ENCODE results near the gene CCDC33.

The CCDC33 gene

GRCh38 chr15:74378848-74379247 lies 142.7 kb downstream of the CCDC33 start:
- peaks cover 0 to 33% (median 7%) of the 10 kb centered on the region in 3 experiments for H3K27me3 ChIP-seq (ENCODE audit: control insufficient read depth in 3 of 3, insufficient read depth in 3 of 3, low read depth in 1 of 3, low read length in 3 of 3)
- no peak overlapping the region for H4K8ac ChIP-seq (ENCODE audit: low read depth, low read length)
- H2BK120ac ChIP-seq (ENCODE audit: low read depth, low read length) = no peak overlapping the region
- no peak overlapping the region for H2BK5ac ChIP-seq (ENCODE audit: low read length)
- H3K4ac ChIP-seq (ENCODE audit: low read length) = no peak overlapping the region
- H3K27ac ChIP-seq (replicated peaks; ENCODE audit: low read length) = no peak overlapping the region
- peak overlapping the region; percentile 23 for H3K23ac ChIP-seq (ENCODE audit: low read depth, low read length, poor library complexity)
- no peak overlapping the region for H3K14ac ChIP-seq (ENCODE audit: low read length)
- H3K4me2 ChIP-seq (ENCODE audit: insufficient read depth, low read length, poor library complexity, severe bottlenecking) = no peak overlapping the region
- H3K4me1 ChIP-seq (ENCODE audit: control insufficient read depth in 2 of 2, insufficient read depth in 1 of 2, low read depth in 1 of 2, low read length in 2 of 2) = peaks cover 2 to 7% of the 10 kb centered on the region in 2 donors
- WGBS, 2 donors (ENCODE audit: extremely low coverage in 2 of 2, insufficient read length in 2 of 2, insufficient replicate concordance in 1 of 2) = no CpG with 5 or more reads among the region's 9 CpGs
- no peak overlapping the region for H3K18ac ChIP-seq (ENCODE audit: low read length)
- no peak overlapping the region for H4K91ac ChIP-seq (ENCODE audit: low read depth, low read length, poor library complexity)
- H2BK12ac ChIP-seq (ENCODE audit: low read length) = no peak overlapping the region
- no peak overlapping the region for H2AK5ac ChIP-seq (ENCODE audit: low read depth, low read length)
- H2BK15ac ChIP-seq (ENCODE audit: low read length) = no peak overlapping the region
- no peak for DNase-seq (ENCODE audit: low spot score)
- peak overlapping the region; percentile 35 for H2AFZ ChIP-seq (ENCODE audit: low read length)
- no peaks in the 10 kb centered on the region for H3K9me3 ChIP-seq (replicated peaks in 1 of 2; ENCODE audit: control insufficient read depth in 2 of 2, insufficient read depth in 1 of 2, low read depth in 1 of 2, low read length in 2 of 2)
- no peaks in the 10 kb centered on the region for H3K79me1 ChIP-seq (ENCODE audit: low read depth, low read length)
- no peaks in the 10 kb centered on the region for H3K36me3 ChIP-seq (replicated peaks in 1 of 2; ENCODE audit: control insufficient read depth in 2 of 2, insufficient read depth in 2 of 2, low read length in 2 of 2)
- no peak overlapping the region for H3K4me3 ChIP-seq (ENCODE audit: low read length in 2 of 2)
- no peak overlapping the region for H3K9ac ChIP-seq (ENCODE audit: low read depth, low read length, poor library complexity)

DNA sequence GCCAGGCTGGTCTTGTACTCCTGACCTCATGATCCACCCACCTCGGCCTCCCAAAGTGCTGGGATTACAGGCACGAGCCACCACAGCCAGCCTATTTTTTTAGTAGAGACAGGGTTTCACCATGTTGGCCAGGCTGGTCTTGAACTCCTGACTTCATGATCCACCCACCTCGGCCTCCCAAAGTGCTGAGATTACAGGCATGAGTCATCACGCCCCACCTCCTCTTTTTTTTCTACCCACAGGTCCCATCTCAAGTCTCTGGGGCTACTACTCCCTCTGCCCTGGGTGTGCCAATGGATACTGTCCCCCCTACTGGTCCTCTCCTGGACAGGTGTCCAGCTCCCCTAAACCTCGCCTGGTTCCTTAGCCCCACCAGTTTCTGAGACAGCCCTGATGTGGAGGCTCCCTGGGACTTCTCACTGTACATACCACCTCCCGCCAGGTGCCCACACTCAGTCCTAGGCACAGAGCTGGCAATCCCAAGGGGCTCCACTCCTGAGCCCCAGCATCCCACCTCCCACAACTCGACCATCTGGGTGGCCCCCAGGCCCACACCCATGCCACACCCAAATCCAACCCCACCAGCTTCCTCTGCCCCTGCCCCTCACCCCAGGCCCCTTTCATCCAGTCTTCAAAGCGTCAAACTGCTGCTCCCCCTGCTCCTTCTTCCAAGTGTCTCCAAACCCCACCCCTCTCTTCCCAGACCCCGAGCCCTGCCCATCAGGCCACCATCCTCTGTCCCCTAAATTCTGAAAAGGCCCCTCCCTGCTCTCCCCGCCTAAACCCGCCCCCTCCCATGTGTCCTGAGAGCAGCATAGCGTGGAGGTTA lies 144.4 kb downstream of the CCDC33 start:
- no peak overlapping the region for H2BK12ac ChIP-seq (ENCODE audit: low read length)
- no CpG with 5 or more reads among the region's 12 CpGs for WGBS, 2 donors (ENCODE audit: extremely low coverage in 2 of 2, insufficient read length in 2 of 2, insufficient replicate concordance in 1 of 2)
- H2AFZ ChIP-seq (ENCODE audit: low read length) = no peak overlapping the region
- H4K91ac ChIP-seq (ENCODE audit: low read depth, low read length, poor library complexity) = no peak overlapping the region
- no peak overlapping the region for H3K9ac ChIP-seq (ENCODE audit: low read depth, low read length, poor library complexity)
- H2AK5ac ChIP-seq (ENCODE audit: low read depth, low read length) = peak overlapping the region; percentile 21
- no peaks in the 10 kb centered on the region for H3K36me3 ChIP-seq (replicated peaks in 1 of 2; ENCODE audit: control insufficient read depth in 2 of 2, insufficient read depth in 2 of 2, low read length in 2 of 2)
- peaks cover 0 to 37% (median 0%) of the 10 kb centered on the region in 3 experiments for H3K27me3 ChIP-seq (ENCODE audit: control insufficient read depth in 3 of 3, insufficient read depth in 3 of 3, low read depth in 1 of 3, low read length in 3 of 3)
- no peak overlapping the region for H3K18ac ChIP-seq (ENCODE audit: low read length)
- no peak overlapping the region for H2BK5ac ChIP-seq (ENCODE audit: low read length)
- no peak overlapping the region for H3K4ac ChIP-seq (ENCODE audit: low read length)
- H3K27ac ChIP-seq (replicated peaks; ENCODE audit: low read length) = no peak overlapping the region
- H2BK15ac ChIP-seq (ENCODE audit: low read length) = peak overlapping the region; percentile 49
- H3K14ac ChIP-seq (ENCODE audit: low read length) = no peak overlapping the region
- no peaks in the 10 kb centered on the region for H3K9me3 ChIP-seq (replicated peaks in 1 of 2; ENCODE audit: control insufficient read depth in 2 of 2, insufficient read depth in 1 of 2, low read depth in 1 of 2, low read length in 2 of 2)
- no peak overlapping the region for H3K4me3 ChIP-seq (ENCODE audit: low read length in 2 of 2)
- no peak overlapping the region for H2BK120ac ChIP-seq (ENCODE audit: low read depth, low read length)
- H3K4me2 ChIP-seq (ENCODE audit: insufficient read depth, low read length, poor library complexity, severe bottlenecking) = no peak overlapping the region
- no peak overlapping the region for H4K8ac ChIP-seq (ENCODE audit: low read depth, low read length)
- peaks cover 3 to 6% of the 10 kb centered on the region in 2 donors for H3K4me1 ChIP-seq (ENCODE audit: control insufficient read depth in 2 of 2, insufficient read depth in 1 of 2, low read depth in 1 of 2, low read length in 2 of 2)
- no peak overlapping the region for H3K23ac ChIP-seq (ENCODE audit: low read depth, low read length, poor library complexity)
- no peak for DNase-seq (ENCODE audit: low spot score)
- no peaks in the 10 kb centered on the region for H3K79me1 ChIP-seq (ENCODE audit: low read depth, low read length)

- Histone ChIP-seq H2BK120ac (ENCODE audit: low read depth, low read length) (no peak overlapping the region), H2AK5ac (ENCODE audit: low read depth, low read length) (no peak overlapping the region), H2BK15ac (ENCODE audit: low read length) (no peak overlapping the region), H2BK12ac (ENCODE audit: low read length) (no peak overlapping the region), H3K36me3 (replicated peaks in 1 of 2; ENCODE audit: control insufficient read depth in 2 of 2, insufficient read depth in 2 of 2, low read length in 2 of 2) (no peaks in the 10 kb centered on the region), H3K14ac (ENCODE audit: low read length) (no peak overlapping the region), H3K18ac (ENCODE audit: low read length) (no peak overlapping the region), H3K23ac (ENCODE audit: low read depth, low read length, poor library complexity) (no peak overlapping the region), H3K4me2 (ENCODE audit: insufficient read depth, low read length, poor library complexity, severe bottlenecking) (no peak overlapping the region), H2BK5ac (ENCODE audit: low read length) (no peak overlapping the region), H3K79me1 (ENCODE audit: low read depth, low read length) (no peaks in the 10 kb centered on the region), H4K8ac (ENCODE audit: low read depth, low read length) (no peak overlapping the region), H3K4me3 (ENCODE audit: low read length in 2 of 2) (no peak overlapping the region), H3K27ac (replicated peaks; ENCODE audit: low read length) (no peak overlapping the region), H3K9me3 (replicated peaks in 1 of 2; ENCODE audit: control insufficient read depth in 2 of 2, insufficient read depth in 1 of 2, low read depth in 1 of 2, low read length in 2 of 2) (no peaks in the 10 kb centered on the region), H3K27me3 (ENCODE audit: control insufficient read depth in 3 of 3, insufficient read depth in 3 of 3, low read depth in 1 of 3, low read length in 3 of 3) (peaks cover 0 to 36% (median 0%) of the 10 kb centered on the region in 3 experiments), H3K4ac (ENCODE audit: low read length) (no peak overlapping the region), H3K9ac (ENCODE audit: low read depth, low read length, poor library complexity) (no peak overlapping the region), H4K91ac (ENCODE audit: low read depth, low read length, poor library complexity) (no peak overlapping the region), H3K4me1 (ENCODE audit: control insufficient read depth in 2 of 2, insufficient read depth in 1 of 2, low read depth in 1 of 2, low read length in 2 of 2) (peaks cover 3 to 11% of the 10 kb centered on the region in 2 donors), H2AFZ (ENCODE audit: low read length) (no peak overlapping the region)
- DNase-seq (ENCODE audit: low spot score) = no peak
- no CpG with 5 or more reads among the region's 2 CpGs for WGBS, 2 donors (ENCODE audit: extremely low coverage in 2 of 2, insufficient read length in 2 of 2, insufficient replicate concordance in 1 of 2)
Measured at GRCh38 chr15:74381190-74381453, 145.0 kb downstream of the CCDC33 start.

DNA sequence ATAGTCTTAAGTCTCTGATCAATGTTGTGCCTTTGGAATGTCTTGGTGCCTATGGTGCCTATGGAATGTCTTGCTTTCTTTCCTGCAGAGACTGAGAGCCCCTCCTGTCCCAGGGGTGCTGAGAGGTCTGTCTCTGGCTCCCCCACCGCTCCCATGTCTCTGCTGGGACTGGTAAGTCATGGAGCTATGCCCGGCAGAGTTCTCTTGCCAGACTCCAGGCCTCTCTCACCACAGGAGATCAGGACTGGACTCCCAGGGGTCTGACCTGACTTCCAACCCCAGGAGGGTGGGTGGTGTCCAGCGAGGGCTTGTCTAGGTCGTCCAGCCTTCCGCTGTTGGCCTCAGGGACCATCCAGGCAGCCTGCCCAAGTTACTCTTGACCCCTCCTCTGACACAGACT lies 145.4 kb downstream of the CCDC33 start:
- Histone ChIP-seq H3K36me3 (replicated peaks in 1 of 2; ENCODE audit: control insufficient read depth in 2 of 2, insufficient read depth in 2 of 2, low read length in 2 of 2) (no peaks in the 10 kb centered on the region), H3K9me3 (replicated peaks in 1 of 2; ENCODE audit: control insufficient read depth in 2 of 2, insufficient read depth in 1 of 2, low read depth in 1 of 2, low read length in 2 of 2) (no peaks in the 10 kb centered on the region), H3K4me1 (ENCODE audit: control insufficient read depth in 2 of 2, insufficient read depth in 1 of 2, low read depth in 1 of 2, low read length in 2 of 2) (peaks cover 3 to 13% of the 10 kb centered on the region in 2 donors), H3K18ac (ENCODE audit: low read length) (no peak overlapping the region), H2BK12ac (ENCODE audit: low read length) (no peak overlapping the region), H3K14ac (ENCODE audit: low read length) (no peak overlapping the region), H3K4me3 (ENCODE audit: low read length in 2 of 2) (no peak overlapping the region), H2BK5ac (ENCODE audit: low read length) (no peak overlapping the region), H3K4ac (ENCODE audit: low read length) (no peak overlapping the region), H4K91ac (ENCODE audit: low read depth, low read length, poor library complexity) (no peak overlapping the region), H3K79me1 (ENCODE audit: low read depth, low read length) (no peaks in the 10 kb centered on the region), H3K23ac (ENCODE audit: low read depth, low read length, poor library complexity) (no peak overlapping the region), H3K9ac (ENCODE audit: low read depth, low read length, poor library complexity) (no peak overlapping the region), H2AFZ (ENCODE audit: low read length) (no peak overlapping the region), H2BK15ac (ENCODE audit: low read length) (no peak overlapping the region), H4K8ac (ENCODE audit: low read depth, low read length) (no peak overlapping the region), H3K27me3 (ENCODE audit: control insufficient read depth in 3 of 3, insufficient read depth in 3 of 3, low read depth in 1 of 3, low read length in 3 of 3) (peaks cover 0 to 36% (median 0%) of the 10 kb centered on the region in 3 experiments), H2BK120ac (ENCODE audit: low read depth, low read length) (no peak overlapping the region), H3K4me2 (ENCODE audit: insufficient read depth, low read length, poor library complexity, severe bottlenecking) (no peak overlapping the region), H2AK5ac (ENCODE audit: low read depth, low read length) (no peak overlapping the region), H3K27ac (replicated peaks; ENCODE audit: low read length) (no peak overlapping the region)
- no CpG with 5 or more reads among the region's 5 CpGs for WGBS, 2 donors (ENCODE audit: extremely low coverage in 2 of 2, insufficient read length in 2 of 2, insufficient replicate concordance in 1 of 2)
- no peak for DNase-seq (ENCODE audit: low spot score)
